ENCODE results near the gene NCAM1. TPM values are rescaled to one million over a fixed set of nuclear protein-coding genes. Genes with fewer than 3 reads are reported as not detected.

NCAM1 gene
- total RNA-seq, 1 experiment from 2014 or later: 0.22 TPM

GRCh38 chr11:113111156-113111555, 149.9 kb downstream of the NCAM1 start:
- Histone ChIP-seq H3K4me3 (replicated peaks in 1 of 2; ENCODE audit: low read depth in 1 of 2, low read length in 2 of 2) (no peak overlapping the region), H3K9me2 (ENCODE audit: insufficient read depth) (no peaks in the 10 kb centered on the region), H4K20me1 (ENCODE audit: insufficient read depth) (no peaks in the 10 kb centered on the region), H3K9ac (ENCODE audit: low read length) (no peak overlapping the region), H3K27me3 (ENCODE audit: insufficient read depth, low read length) (peaks cover 35% of the 10 kb centered on the region; the same call in 1 of the 2 replicates), H3K79me2 (ENCODE audit: insufficient read depth, low read length) (no peaks in the 10 kb centered on the region), H2AFZ (ENCODE audit: low read depth, low read length, poor library complexity, severe bottlenecking) (no peak overlapping the region), H3K27ac (ENCODE audit: low read depth, low read length) (no peak overlapping the region), H3K4me1 (ENCODE audit: control insufficient read depth in 1 of 2, insufficient read depth in 2 of 2, low read length in 2 of 2) (no peaks in the 10 kb centered on the region), H3K36me3 (ENCODE audit: control insufficient read depth in 1 of 2, insufficient read depth in 2 of 2, low read length in 2 of 2) (no peaks in the 10 kb centered on the region), H3K4me2 (ENCODE audit: low read length) (no peak overlapping the region), H3K9me3 (ENCODE audit: control insufficient read depth in 1 of 2, insufficient read depth in 1 of 2, low read depth in 1 of 2, low read length in 2 of 2) (no peaks in the 10 kb centered on the region)
- no TSS peak for BruUV-seq (replicated peaks)
- POLR2A ChIA-PET: no interaction called here
- RAD21 ChIA-PET (ENCODE audit: low non-redundant PET in 1 of 2, low total read pairs in 2 of 2, uncharacterized antibody in 2 of 2, unreplicated experiment in 2 of 2): no interaction called here
- ATAC-seq (no peak), DNase-seq (ENCODE audit: low read depth, low spot score) (no peak)
- CTCF ChIA-PET: no interaction called here
- intact Hi-C loops (cut with micrococcal nuclease): loop anchor here (5.0 to 10.0 kb wide), 2 partner anchors 816 to 894 kb away; no protein-coding TSS in a partner anchor
- TF ChIP-seq POLR2A (IDR thresholded peaks at IDR 0.05; ENCODE audit: borderline replicate concordance, extremely low read depth, insufficient read depth, insufficient read length) (no peak), TCF7L2 (IDR thresholded peaks at IDR 0.05; ENCODE audit: borderline replicate concordance, extremely low read depth, insufficient read depth, insufficient read length) (no peak), EGR1 (IDR thresholded peaks at IDR 0.05; ENCODE audit: low read depth) (no peak), SRF (IDR thresholded peaks at IDR 0.05; ENCODE audit: low read depth) (no peak), ATF3 (IDR thresholded peaks at IDR 0.05) (no peak), ZNF274 (IDR thresholded peaks at IDR 0.05; ENCODE audit: low read depth, low read length) (no peak), SIN3A (IDR thresholded peaks at IDR 0.05; ENCODE audit: low read depth) (no peak), CBX3 (IDR thresholded peaks at IDR 0.05; ENCODE audit: low read depth) (no peak), EZH2phosphoT487 (IDR thresholded peaks at IDR 0.05; ENCODE audit: borderline replicate concordance) (no peak), JUND (IDR thresholded peaks at IDR 0.05) (no peak), POLR2AphosphoS5 (IDR thresholded peaks at IDR 0.05; ENCODE audit: low read depth, low read length) (no peak), CEBPB (IDR thresholded peaks at IDR 0.05; ENCODE audit: low read depth) (no peak), EZH2 (IDR thresholded peaks at IDR 0.05) (no peak), ELF1 (IDR thresholded peaks at IDR 0.05; ENCODE audit: borderline replicate concordance, low read depth) (no peak), SP1 (IDR thresholded peaks at IDR 0.05; ENCODE audit: low read depth) (no peak), ZFX (IDR thresholded peaks at IDR 0.05) (no peak)
